Measurements from ENCODE around the gene WSCD2.

WSCD2 gene

GRCh38 chr12:108128221-108129016, 669 bp upstream of the WSCD2 start:
- no peak for DNase-seq (ENCODE audit: low spot score)

- no peak for DNase-seq (ENCODE audit: low spot score)
Observed at GRCh38 chr12:108131035-108131434, 1.9 kb downstream of the WSCD2 start.

GRCh38 chr12:108131657-108132126, 2.6 kb downstream of the WSCD2 start:
- no peak for DNase-seq (ENCODE audit: low spot score)

GRCh38 chr12:108133482-108133881, 4.4 kb downstream of the WSCD2 start:
- DNase-seq (ENCODE audit: low spot score): no peak

- DNase-seq (ENCODE audit: low spot score): no peak
Observed at GRCh38 chr12:108134744-108135143, 5.7 kb downstream of the WSCD2 start.

- no peak for DNase-seq (ENCODE audit: low spot score)
Observed at GRCh38 chr12:108135627-108136026, 6.5 kb downstream of the WSCD2 start.

- DNase-seq (ENCODE audit: low spot score): no peak
Observed at GRCh38 chr12:108136697-108137096, 7.6 kb downstream of the WSCD2 start.

GRCh38 chr12:108139454-108139853, 10.4 kb downstream of the WSCD2 start:
- DNase-seq (ENCODE audit: low spot score): no peak

GRCh38 chr12:108140501-108140900, 11.4 kb downstream of the WSCD2 start:
- no peak for DNase-seq (ENCODE audit: low spot score)

GRCh38 chr12:108141600-108142130, 12.6 kb downstream of the WSCD2 start:
- no peak for DNase-seq (ENCODE audit: low spot score)

- no peak for DNase-seq (ENCODE audit: low spot score)
Observed at GRCh38 chr12:108143144-108143543, 14.1 kb downstream of the WSCD2 start.

- no peak for DNase-seq (ENCODE audit: low spot score)
Observed at GRCh38 chr12:108144080-108144479, 15.0 kb downstream of the WSCD2 start.

GRCh38 chr12:108145011-108145410, 15.9 kb downstream of the WSCD2 start:
- DNase-seq (ENCODE audit: low spot score): no peak

GRCh38 chr12:108146035-108146893, 17.2 kb downstream of the WSCD2 start:
- no peak for DNase-seq (ENCODE audit: low spot score)

GRCh38 chr12:108147279-108147678, 18.2 kb downstream of the WSCD2 start:
- DNase-seq (ENCODE audit: low spot score): no peak

GRCh38 chr12:108148521-108149074, 19.5 kb downstream of the WSCD2 start:
- no peak for DNase-seq (ENCODE audit: low spot score)

GRCh38 chr12:108150436-108150835, 21.3 kb downstream of the WSCD2 start:
- no peak for DNase-seq (ENCODE audit: low spot score)

- DNase-seq (ENCODE audit: low spot score): no peak
Observed at GRCh38 chr12:108151533-108152169, 22.6 kb downstream of the WSCD2 start.

GRCh38 chr12:108152170-108152538, 23.1 kb downstream of the WSCD2 start:
- DNase-seq (ENCODE audit: low spot score): no peak

- no peak for DNase-seq (ENCODE audit: low spot score)
Observed at GRCh38 chr12:108156717-108157116, 27.6 kb downstream of the WSCD2 start.

GRCh38 chr12:108157870-108158459, 28.9 kb downstream of the WSCD2 start:
- DNase-seq (ENCODE audit: low spot score): no peak

- DNase-seq (ENCODE audit: low spot score): no peak
Observed at GRCh38 chr12:108162207-108162606, 33.1 kb downstream of the WSCD2 start.

All from HuH-7 (cell line).